ENCODE data around the gene IL17RD. TPM values are rescaled to one million over a fixed set of nuclear protein-coding genes. Genes with fewer than 3 reads are reported as not detected.

The IL17RD gene
- total and polyA plus RNA-seq, 7 experiments from 2014 or later, result 0.03 to 0.05 TPM; not detected in 5

GRCh38 chr3:57061556-57061955, 103.6 kb downstream of the IL17RD start:
- intact Hi-C loops (cut with micrococcal nuclease), result no loop called here
- no peaks in the 10 kb centered on the region for H3K36me3 ChIP-seq (ENCODE audit: control insufficient read depth in 2 of 3, insufficient read depth in 3 of 3, low read length in 3 of 3)
- no peak overlapping the region for H3K27ac ChIP-seq (ENCODE audit: low read depth, low read length)
- ATAC-seq (no peak), DNase-seq (no peak)
- CTCF ChIA-PET, result no interaction called here
- H3K36me3 Mint-ChIP-seq, result peaks cover 0 to 4% (median 0%) of the 10 kb centered on the region in 5 donors
- H3K4me3 ChIP-seq (ENCODE audit: low read length), result no peak overlapping the region
- H3K9me3 ChIP-seq (ENCODE audit: control insufficient read depth in 2 of 3, low read length in 3 of 3), result no peaks in the 10 kb centered on the region
- H3K4me1 ChIP-seq (ENCODE audit: control insufficient read depth in 2 of 2, insufficient read depth in 2 of 2, low read length in 2 of 2), result no peaks in the 10 kb centered on the region
- H3K4me1 Mint-ChIP-seq, result peaks cover 0 to 6% (median 3%) of the 10 kb centered on the region in 7 donors
- peaks cover 0 to 7% (median 0%) of the 10 kb centered on the region in 11 donors for H3K9me3 Mint-ChIP-seq
- H3K27me3 ChIP-seq (ENCODE audit: control insufficient read depth in 2 of 2, insufficient read depth in 2 of 2, low read length in 2 of 2), result no peaks in the 10 kb centered on the region
- POLR2A ChIA-PET, result no interaction called here
- H3K27me3 Mint-ChIP-seq, result peaks cover 0 to 7% (median 2%) of the 10 kb centered on the region in 5 donors
- no peak overlapping the region for H3K27ac Mint-ChIP-seq
- no peak overlapping the region for H3K4me3 Mint-ChIP-seq

- H3K27ac Mint-ChIP-seq, result no peak within 1 kb of the TSS
These were observed 104.9 kb downstream of the IL17RD start, which contains the start of gene SPATA12 for GRCh38 chr3:57060089-57060821. SPATA12 (plus strand) TSS chr3:57060664; CDS start chr3:57073695, 13,031 bp downstream.

GRCh38 chr3:57059411-57059810, 105.7 kb downstream of the IL17RD start:
- Mint-ChIP-seq H3K4me3 (no peak overlapping the region), H3K36me3 (peaks cover 0 to 4% (median 0%) of the 10 kb centered on the region in 5 donors), H3K4me1 (peaks cover 0 to 6% (median 3%) of the 10 kb centered on the region in 7 donors), H3K9me3 (peaks cover 0 to 10% (median 0%) of the 10 kb centered on the region in 11 donors), H3K27me3 (peaks cover 2 to 20% (median 7%) of the 10 kb centered on the region in 5 donors), H3K27ac (no peak overlapping the region)
- no peak overlapping the region for H3K27ac ChIP-seq (ENCODE audit: low read depth, low read length)
- no peaks in the 10 kb centered on the region for H3K27me3 ChIP-seq (ENCODE audit: control insufficient read depth in 2 of 2, insufficient read depth in 2 of 2, low read length in 2 of 2)
- H3K4me1 ChIP-seq (ENCODE audit: control insufficient read depth in 2 of 2, insufficient read depth in 2 of 2, low read length in 2 of 2), result no peaks in the 10 kb centered on the region
- no peaks in the 10 kb centered on the region for H3K9me3 ChIP-seq (ENCODE audit: control insufficient read depth in 2 of 3, low read length in 3 of 3)
- ChIA-PET POLR2A (no interaction called here), CTCF (no interaction called here)
- DNase-seq (no peak), ATAC-seq (no peak)
- intact Hi-C loops (cut with micrococcal nuclease), result no loop called here
- no peaks in the 10 kb centered on the region for H3K36me3 ChIP-seq (ENCODE audit: control insufficient read depth in 2 of 3, insufficient read depth in 3 of 3, low read length in 3 of 3)
- no peak overlapping the region for H3K4me3 ChIP-seq (ENCODE audit: low read length)

More at GRCh38 chr3:57060089-57060821, 104.9 kb downstream of the IL17RD start, which contains the start of gene SPATA12:
- Mint-ChIP-seq H3K36me3 (peaks cover 0 to 4% (median 0%) of the 10 kb centered on the region in 5 donors), H3K4me1 (peaks cover 0 to 6% (median 3%) of the 10 kb centered on the region in 7 donors), H3K4me3 (no peak within 1 kb of the TSS), H3K27me3 (peaks cover 4 to 17% (median 8%) of the 10 kb centered on the region in 5 donors), H3K9me3 (peaks cover 0 to 10% (median 0%) of the 10 kb centered on the region in 11 donors)
- no peak within 1 kb of the TSS for H3K27ac ChIP-seq (ENCODE audit: low read depth, low read length)
- H3K36me3 ChIP-seq (ENCODE audit: control insufficient read depth in 2 of 3, insufficient read depth in 3 of 3, low read length in 3 of 3), result no peaks in the 10 kb centered on the region
- H3K4me1 ChIP-seq (ENCODE audit: control insufficient read depth in 2 of 2, insufficient read depth in 2 of 2, low read length in 2 of 2), result no peaks in the 10 kb centered on the region
- intact Hi-C loops (cut with micrococcal nuclease), result no loop called here
- H3K9me3 ChIP-seq (ENCODE audit: control insufficient read depth in 2 of 3, low read length in 3 of 3), result no peaks in the 10 kb centered on the region
- ChIA-PET POLR2A (interaction anchor here (0.5 kb wide), 1 partner anchor 356 kb away, joined by 6 read pairs; no protein-coding TSS in a partner anchor), CTCF (no interaction called here)
- ATAC-seq (peak; percentile 85), DNase-seq (peak in 1 of 9 donors; percentile 8)
- no peak within 1 kb of the TSS for H3K4me3 ChIP-seq (ENCODE audit: low read length)
- H3K27me3 ChIP-seq (ENCODE audit: control insufficient read depth in 2 of 2, insufficient read depth in 2 of 2, low read length in 2 of 2), result no peaks in the 10 kb centered on the region

GRCh38 chr3:57057351-57057750, 107.8 kb downstream of the IL17RD start:
- ATAC-seq (no peak), DNase-seq (no peak)
- H3K36me3 ChIP-seq (ENCODE audit: control insufficient read depth in 2 of 3, insufficient read depth in 3 of 3, low read length in 3 of 3), result no peaks in the 10 kb centered on the region
- Mint-ChIP-seq H3K36me3 (peaks cover 0 to 4% (median 0%) of the 10 kb centered on the region in 5 donors), H3K4me1 (peaks cover 0 to 4% (median 0%) of the 10 kb centered on the region in 7 donors), H3K4me3 (no peak overlapping the region), H3K27ac (no peak overlapping the region), H3K27me3 (peaks cover 2 to 20% (median 12%) of the 10 kb centered on the region in 5 donors), H3K9me3 (peaks cover 0 to 10% (median 0%) of the 10 kb centered on the region in 11 donors)
- intact Hi-C loops (cut with micrococcal nuclease), result no loop called here
- POLR2A ChIA-PET, result no interaction called here
- no peaks in the 10 kb centered on the region for H3K4me1 ChIP-seq (ENCODE audit: control insufficient read depth in 2 of 2, insufficient read depth in 2 of 2, low read length in 2 of 2)
- H3K27me3 ChIP-seq (ENCODE audit: control insufficient read depth in 2 of 2, insufficient read depth in 2 of 2, low read length in 2 of 2), result no peaks in the 10 kb centered on the region
- H3K4me3 ChIP-seq (ENCODE audit: low read length), result no peak overlapping the region
- no peaks in the 10 kb centered on the region for H3K9me3 ChIP-seq (ENCODE audit: control insufficient read depth in 2 of 3, low read length in 3 of 3)
- no peak overlapping the region for H3K27ac ChIP-seq (ENCODE audit: low read depth, low read length)
- CTCF ChIA-PET, result no interaction called here

- Mint-ChIP-seq H3K36me3 (peaks cover 0 to 4% (median 0%) of the 10 kb centered on the region in 5 donors), H3K4me3 (no peak overlapping the region), H3K9me3 (peaks cover 0 to 8% (median 0%) of the 10 kb centered on the region in 11 donors), H3K27ac (no peak overlapping the region), H3K27me3 (peaks cover 8 to 20% (median 14%) of the 10 kb centered on the region in 5 donors), H3K4me1 (no peaks in the 10 kb centered on the region)
- no peaks in the 10 kb centered on the region for H3K4me1 ChIP-seq (ENCODE audit: control insufficient read depth in 2 of 2, insufficient read depth in 2 of 2, low read length in 2 of 2)
- no peak for DNase-seq
- no peaks in the 10 kb centered on the region for H3K9me3 ChIP-seq (ENCODE audit: control insufficient read depth in 2 of 3, low read length in 3 of 3)
- no peak overlapping the region for H3K4me3 ChIP-seq (ENCODE audit: low read length)
- no peak for ATAC-seq
- no peak overlapping the region for H3K27ac ChIP-seq (ENCODE audit: low read depth, low read length)
- no peaks in the 10 kb centered on the region for H3K36me3 ChIP-seq (ENCODE audit: control insufficient read depth in 2 of 3, insufficient read depth in 3 of 3, low read length in 3 of 3)
- POLR2A ChIA-PET, result no interaction called here
- intact Hi-C loops (cut with micrococcal nuclease), result no loop called here
- H3K27me3 ChIP-seq (ENCODE audit: control insufficient read depth in 2 of 2, insufficient read depth in 2 of 2, low read length in 2 of 2), result no peaks in the 10 kb centered on the region
- CTCF ChIA-PET, result no interaction called here
These were observed 112.0 kb downstream of the IL17RD start for GRCh38 chr3:57053122-57053521.

GRCh38 chr3:57052662-57053061, 112.5 kb downstream of the IL17RD start:
- H3K4me3 ChIP-seq (ENCODE audit: low read length), result no peak overlapping the region
- H3K27me3 ChIP-seq (ENCODE audit: control insufficient read depth in 2 of 2, insufficient read depth in 2 of 2, low read length in 2 of 2), result no peaks in the 10 kb centered on the region
- ATAC-seq (no peak), DNase-seq (no peak)
- no peak overlapping the region for H3K27ac ChIP-seq (ENCODE audit: low read depth, low read length)
- no peaks in the 10 kb centered on the region for H3K4me1 ChIP-seq (ENCODE audit: control insufficient read depth in 2 of 2, insufficient read depth in 2 of 2, low read length in 2 of 2)
- H3K9me3 ChIP-seq (ENCODE audit: control insufficient read depth in 2 of 3, low read length in 3 of 3), result no peaks in the 10 kb centered on the region
- H3K9me3 Mint-ChIP-seq, result peaks cover 0 to 8% (median 0%) of the 10 kb centered on the region in 11 donors
- H3K4me1 Mint-ChIP-seq, result no peaks in the 10 kb centered on the region
- no peak overlapping the region for H3K4me3 Mint-ChIP-seq
- peaks cover 11 to 20% (median 17%) of the 10 kb centered on the region in 5 donors for H3K27me3 Mint-ChIP-seq
- ChIA-PET POLR2A (no interaction called here), CTCF (no interaction called here)
- intact Hi-C loops (cut with micrococcal nuclease), result no loop called here
- no peaks in the 10 kb centered on the region for H3K36me3 ChIP-seq (ENCODE audit: control insufficient read depth in 2 of 3, insufficient read depth in 3 of 3, low read length in 3 of 3)
- H3K27ac Mint-ChIP-seq, result no peak overlapping the region
- H3K36me3 Mint-ChIP-seq, result peaks cover 0 to 4% (median 0%) of the 10 kb centered on the region in 5 donors

- CTCF ChIA-PET, result no interaction called here
- POLR2A ChIA-PET, result no interaction called here
These were observed 116.4 kb downstream of the IL17RD start for GRCh38 chr3:57048728-57049127.

More at GRCh38 chr3:57048728-57049127, 116.4 kb downstream of the IL17RD start:
- no peaks in the 10 kb centered on the region for H3K36me3 ChIP-seq (ENCODE audit: control insufficient read depth in 2 of 3, insufficient read depth in 3 of 3, low read length in 3 of 3)
- no peak for DNase-seq
- Mint-ChIP-seq H3K36me3 (no peaks in the 10 kb centered on the region), H3K27me3 (peaks cover 0 to 13% (median 10%) of the 10 kb centered on the region in 5 donors), H3K9me3 (no peaks in the 10 kb centered on the region), H3K4me1 (no peaks in the 10 kb centered on the region), H3K27ac (no peak overlapping the region), H3K4me3 (no peak overlapping the region)
- no peak for ATAC-seq
- H3K27ac ChIP-seq (ENCODE audit: low read depth, low read length), result no peak overlapping the region
- H3K9me3 ChIP-seq (ENCODE audit: control insufficient read depth in 2 of 3, low read length in 3 of 3), result no peaks in the 10 kb centered on the region
- H3K4me1 ChIP-seq (ENCODE audit: control insufficient read depth in 2 of 2, insufficient read depth in 2 of 2, low read length in 2 of 2), result no peaks in the 10 kb centered on the region
- H3K27me3 ChIP-seq (ENCODE audit: control insufficient read depth in 2 of 2, insufficient read depth in 2 of 2, low read length in 2 of 2), result no peaks in the 10 kb centered on the region
- no peak overlapping the region for H3K4me3 ChIP-seq (ENCODE audit: low read length)
- intact Hi-C loops (cut with micrococcal nuclease), result no loop called here
